H9 (cell line): ENCODE measurements around the gene CPSF4L. TPM values are rescaled to one million over a fixed set of nuclear protein-coding genes. Genes with fewer than 3 reads are reported as not detected.

Experiments
- DNase-seq: peaks from one replicate; pipeline ENCODE4 v3.0.0-alpha.2; 2017
- H2AFZ ChIP-seq: one replicate; pipeline ENCODE4 v1.6.1; 2013; ENCODE audit warnings: mild to moderate bottlenecking, low read length, control low read depth, moderate library complexity
- H2AK5ac ChIP-seq: 2 replicates; pipeline ENCODE4 v1.6.1; 2013; ENCODE audit warnings: low read length, control low read depth, mixed read lengths; ENCODE audit not compliant: insufficient read length
- H2BK120ac ChIP-seq: one replicate; pipeline ENCODE4 v1.6.1; 2013; ENCODE audit warnings: low read depth, mild to moderate bottlenecking, low read length, control low read depth, inconsistent platforms; ENCODE audit not compliant: poor library complexity, severe bottlenecking
- H2BK12ac ChIP-seq: 2 replicates; pipeline ENCODE4 v1.6.1; 2013; ENCODE audit warnings: low read length, control low read depth, mixed read lengths, low read depth; ENCODE audit not compliant: insufficient read length
- H2BK15ac ChIP-seq: 2 replicates; pipeline ENCODE4 v1.6.1; 2013; ENCODE audit warnings: low read depth, low read length, control low read depth
- H2BK20ac ChIP-seq: one replicate; pipeline ENCODE4 v1.6.1; 2013; ENCODE audit warnings: low read depth, mild to moderate bottlenecking, low read length, control low read depth, inconsistent platforms; ENCODE audit not compliant: poor library complexity, severe bottlenecking
- H2BK5ac ChIP-seq: 2 replicates; pipeline ENCODE4 v1.6.1; 2013; ENCODE audit warnings: low read length, control low read depth, mixed read lengths; ENCODE audit not compliant: insufficient read length
- H3K14ac ChIP-seq: 2 replicates; pipeline ENCODE4 v1.6.1; 2013; ENCODE audit warnings: low read length, control low read depth; ENCODE audit not compliant: insufficient read depth
- H3K18ac ChIP-seq: 2 replicates; pipeline ENCODE4 v1.6.1; 2013; ENCODE audit warnings: low read depth, mild to moderate bottlenecking, mixed read lengths, low read length, control low read depth; ENCODE audit not compliant: insufficient read length
- H3K23ac ChIP-seq: 2 replicates; pipeline ENCODE4 v1.6.1; 2013; ENCODE audit warnings: low read length, control low read depth, mixed read lengths, low read depth; ENCODE audit not compliant: insufficient read length
- H3K23me2 ChIP-seq: 2 replicates; pipeline ENCODE4 v1.6.1; 2013; ENCODE audit warnings: low read depth, mild to moderate bottlenecking, mixed read lengths, low read length, control low read depth; ENCODE audit not compliant: insufficient read length, poor library complexity, severe bottlenecking
- H3K27ac ChIP-seq: 2 replicates; pipeline ENCODE4 v1.5.1; 2013; ENCODE audit warnings: low read length, control low read depth, mixed read lengths, low read depth; ENCODE audit not compliant: insufficient read length
- H3K27me3 ChIP-seq: 2 replicates; pipeline ENCODE4 v1.6.1; 2013; ENCODE audit warnings: low read length, control low read depth, inconsistent platforms; ENCODE audit not compliant: insufficient read depth
- H3K4ac ChIP-seq: 2 replicates; pipeline ENCODE4 v1.6.1; 2013; ENCODE audit warnings: low read depth, mild to moderate bottlenecking, control low read depth, inconsistent platforms, low read length, moderate library complexity
- H3K4me1 ChIP-seq: 2 replicates; pipeline ENCODE4 v1.6.1; 2013; ENCODE audit warnings: low read length, control low read depth, inconsistent platforms; ENCODE audit not compliant: insufficient read depth
- H3K4me2 ChIP-seq: 2 replicates; pipeline ENCODE4 v1.6.1; 2013; ENCODE audit warnings: low read length, control low read depth, mixed read lengths; ENCODE audit not compliant: insufficient read length, insufficient read depth
- H3K56ac ChIP-seq: 2 replicates; pipeline ENCODE4 v1.6.1; 2013; ENCODE audit warnings: low read depth, mild to moderate bottlenecking, mixed read lengths, low read length, control low read depth; ENCODE audit not compliant: insufficient read length
- H3K79me1 ChIP-seq: 2 replicates; pipeline ENCODE4 v1.6.1; 2013; ENCODE audit warnings: low read depth, mild to moderate bottlenecking, moderate library complexity, low read length, control low read depth, inconsistent platforms; ENCODE audit not compliant: insufficient read depth, poor library complexity, severe bottlenecking
- H3K79me2 ChIP-seq: 2 replicates; pipeline ENCODE4 v1.6.1; 2013; ENCODE audit warnings: low read length, control low read depth, inconsistent platforms; ENCODE audit not compliant: insufficient read depth
- H3K9ac ChIP-seq: 2 replicates; pipeline ENCODE4 v1.6.1; 2013; ENCODE audit warnings: low read length, control low read depth, mixed read lengths; ENCODE audit not compliant: insufficient read length; ENCODE audit errors: extremely low read depth
- H3K9me3 ChIP-seq: one replicate; pipeline ENCODE4 v1.6.1; 2013; ENCODE audit warnings: low read depth, low read length, inconsistent platforms; ENCODE audit not compliant: control insufficient read depth
- H3T11ph ChIP-seq: one replicate; pipeline ENCODE4 v1.6.1; 2013; ENCODE audit warnings: mild to moderate bottlenecking, low read length, control low read depth, inconsistent platforms
- H4K20me1 ChIP-seq: one replicate; pipeline ENCODE4 v1.6.1; 2013; ENCODE audit not compliant: control insufficient read depth, insufficient read length, insufficient read depth
- H4K5ac ChIP-seq: 2 replicates; pipeline ENCODE4 v1.6.1; 2013; ENCODE audit warnings: low read depth, mild to moderate bottlenecking, mixed read lengths, low read length, control low read depth; ENCODE audit not compliant: insufficient read length
- H4K8ac ChIP-seq: replicated peaks from 2 replicates; pipeline ENCODE4 v1.6.1; 2013; ENCODE audit warnings: low read length, control low read depth, mixed read lengths, low read depth; ENCODE audit not compliant: insufficient read length
- H4K91ac ChIP-seq: 2 replicates; pipeline ENCODE4 v1.6.1; 2013; ENCODE audit warnings: low read depth, mild to moderate bottlenecking, moderate library complexity, mixed read lengths, low read length, control low read depth; ENCODE audit not compliant: insufficient read length
- H3K27ac Mint-ChIP-seq, 3 experiments: 2 replicates in 2 of 3; 3 replicates in 1 of 3; pipeline ENCODE4 v1.8.0; 2020 to 2021; ENCODE audit warnings: mixed read lengths in 3 of 3, mild to moderate bottlenecking in 1 of 3, moderate library complexity in 1 of 3
- H3K27me3 Mint-ChIP-seq: 2 replicates; pipeline ENCODE4 v1.8.0; 2021; ENCODE audit warnings: low read depth, mild to moderate bottlenecking, moderate library complexity, mixed read lengths
- H3K36me3 Mint-ChIP-seq, 3 experiments: 2 replicates in 2 of 3; 3 replicates in 1 of 3; pipeline ENCODE4 v1.8.0; 2020 to 2021; ENCODE audit warnings: low read depth in 3 of 3, mixed read lengths in 3 of 3; ENCODE audit not compliant: insufficient read depth in 1 of 3
- H3K4me1 Mint-ChIP-seq, 2 experiments: 2 replicates each; pipeline ENCODE4 v1.8.0; 2020; ENCODE audit warnings: mixed read lengths in 2 of 2
- H3K4me3 Mint-ChIP-seq, 2 experiments: 2 replicates in 1 of 2; 3 replicates in 1 of 2; pipeline ENCODE4 v1.8.0; 2020 to 2021; ENCODE audit warnings: mild to moderate bottlenecking in 2 of 2, mixed read lengths in 2 of 2, moderate library complexity in 1 of 2
- H3K9me3 Mint-ChIP-seq, 2 experiments: 2 replicates in 1 of 2; 3 replicates in 1 of 2; pipeline ENCODE4 v1.8.0; 2020; ENCODE audit warnings: mild to moderate bottlenecking in 2 of 2, mixed read lengths in 2 of 2, moderate library complexity in 1 of 2
- CTCF ChIP-seq: fragments of 200-600 bp; sonication (generic); conservative IDR thresholded peaks from 3 replicates; pipeline ENCODE4 v1.8.0; 2021; ENCODE audit warnings: antibody characterized with exemption, mild to moderate bottlenecking
- WGBS: extraction: QIAGEN DNeasy Blood & Tissue Kit; methylation state at CpG from one replicate; pipeline ENCODE4 v1.1.7; 2013; ENCODE audit warnings: missing lambda C conversion rate, low lambda C conversion rate, mixed read lengths; ENCODE audit not compliant: insufficient read length; ENCODE audit errors: extremely low coverage; 5-methylcytosine and 5-hydroxymethylcytosine counted together
- total RNA-seq: library from RNA; stranded (reverse); gene quantifications from 2 replicates; pipeline ENCODE4 v1.2.1, GENCODE V29; 2021

Gene CPSF4L
- total RNA-seq, 1 experiment from 2014 or later = not detected

DNA sequence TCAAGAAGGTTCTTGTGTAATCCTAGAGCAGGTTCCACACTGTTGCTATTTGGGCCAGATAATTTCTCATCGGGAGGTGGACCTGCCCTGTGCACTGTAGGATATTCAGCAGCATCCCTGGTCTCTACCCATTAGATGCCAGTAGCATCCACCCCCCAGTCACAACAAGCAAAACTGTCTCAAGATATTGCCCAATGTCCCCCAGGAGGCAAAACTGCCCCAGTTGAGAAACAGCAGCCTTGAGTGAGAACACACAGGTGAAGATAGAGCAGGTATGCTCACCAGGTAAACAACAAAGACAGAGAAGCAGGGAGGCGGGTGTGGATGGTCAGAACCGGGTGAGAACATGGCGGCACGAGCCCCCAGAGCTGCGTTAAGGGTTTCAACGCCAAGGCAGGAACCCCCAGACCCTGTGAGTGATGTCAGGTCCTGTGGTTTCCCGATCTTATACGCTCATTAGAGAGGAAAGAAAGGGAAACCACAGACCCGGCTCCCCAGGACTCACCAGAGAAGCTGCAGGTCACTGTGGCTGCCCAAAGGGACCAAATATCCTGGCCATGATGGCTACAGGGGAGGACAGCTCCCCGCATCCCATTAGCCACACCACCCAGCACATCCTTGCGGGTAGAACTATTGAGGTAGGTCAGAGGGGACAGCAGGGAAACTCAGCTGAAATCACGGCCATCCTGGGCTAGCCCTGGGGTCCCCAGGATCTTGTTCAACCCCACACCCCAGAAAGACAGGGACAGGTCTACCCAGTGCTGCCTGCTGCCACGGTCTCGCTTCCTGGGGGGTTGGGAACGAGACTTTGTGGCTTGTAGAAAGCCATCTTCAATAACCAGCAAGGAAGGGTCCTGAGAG lies 28.9 kb upstream of the CPSF4L start:
- Histone ChIP-seq H4K20me1 (no peaks in the 10 kb centered on the region), H2BK20ac (no peak overlapping the region), H4K8ac (no peak overlapping the region), H3K9me3 (no peaks in the 10 kb centered on the region), H3K9ac (no peak overlapping the region), H3T11ph (no peak overlapping the region), H4K5ac (no peak overlapping the region), H3K79me1 (no peaks in the 10 kb centered on the region), H3K79me2 (no peaks in the 10 kb centered on the region), H2BK15ac (no peak overlapping the region), H3K23me2 (no peaks in the 10 kb centered on the region), H2BK5ac (no peak overlapping the region), H3K4me1 (no peaks in the 10 kb centered on the region), H4K91ac (no peak overlapping the region), H2AK5ac (no peak overlapping the region), H3K27ac (no peak overlapping the region), H3K14ac (no peak overlapping the region), H2BK120ac (no peak overlapping the region), H2AFZ (no peak overlapping the region), H3K18ac (no peak overlapping the region), H3K27me3 (no peaks in the 10 kb centered on the region), H2BK12ac (no peak overlapping the region), H3K56ac (no peak overlapping the region), H3K4ac (no peak overlapping the region), H3K4me2 (no peak overlapping the region), H3K23ac (no peak overlapping the region)
- Mint-ChIP-seq H3K9me3 (no peaks in the 10 kb centered on the region), H3K4me1 (peaks cover 27 to 38% of the 10 kb centered on the region in 2 experiments), H3K27ac (no peak overlapping the region; a peak in 1 of 7 replicates), H3K36me3 (peaks cover 0 to 7% (median 7%) of the 10 kb centered on the region in 3 experiments; a peak in 6 of 7 replicates), H3K4me3 (no peak overlapping the region), H3K27me3 (no peaks in the 10 kb centered on the region)
- no peak for TF ChIP-seq CTCF
- DNase-seq = peak; percentile 27
- WGBS = no CpG with 5 or more reads among the region's 16 CpGs
